Osteoblast (primary cell): ENCODE results near the gene SMAD3. TPM values are rescaled to one million over a fixed set of nuclear protein-coding genes. Genes with fewer than 3 reads are reported as not detected.
A peak's percentile ranks its signal among the peaks of the same experiment; 100 is the strongest.
"Not testable (repeated sequence)": the region's sequence is repeated elsewhere in the genome, so short reads cannot be mapped to it uniquely, and the experiment has no call there.

ENCODE experiments used
- DNase-seq: peaks from one replicate; pipeline ENCODE4 v3.0.0; 2011; ENCODE audit warnings: low spot score, mixed read lengths; ENCODE audit not compliant: insufficient read length; ENCODE audit errors: missing footprints
- H2AFZ ChIP-seq: 2 replicates; pipeline ENCODE4 v1.6.0; 2011; ENCODE audit warnings: mild to moderate bottlenecking, low read length
- H3K27ac ChIP-seq: 2 replicates; pipeline ENCODE4 v1.5.1; 2011; ENCODE audit warnings: mild to moderate bottlenecking, low read depth, low read length, moderate library complexity
- H3K27me3 ChIP-seq: 2 replicates; pipeline ENCODE4 v1.6.0; 2012; ENCODE audit warnings: mild to moderate bottlenecking, control low read depth, inconsistent platforms, low read length, moderate library complexity; ENCODE audit not compliant: insufficient read depth
- H3K36me3 ChIP-seq: 2 replicates; pipeline ENCODE4 v1.5.1; 2011; ENCODE audit warnings: mild to moderate bottlenecking, low read length, control low read depth, moderate library complexity; ENCODE audit not compliant: insufficient read depth
- H3K4me1 ChIP-seq: 2 replicates; pipeline ENCODE4 v1.5.1; 2011; ENCODE audit warnings: mild to moderate bottlenecking, low read length, control low read depth, moderate library complexity; ENCODE audit not compliant: insufficient read depth
- H3K4me2 ChIP-seq: 2 replicates; pipeline ENCODE4 v1.6.0; 2011; ENCODE audit warnings: mild to moderate bottlenecking, low read length; ENCODE audit not compliant: insufficient read depth
- H3K4me3 ChIP-seq: fragments of 200-600 bp; sonication (generic); 3 replicates; pipeline ENCODE4 v1.5.1; 2012; ENCODE audit warnings: mild to moderate bottlenecking, low read length, inconsistent platforms; ENCODE audit not compliant: insufficient read depth
- H3K79me2 ChIP-seq: 2 replicates; pipeline ENCODE4 v1.6.0; 2012; ENCODE audit warnings: mild to moderate bottlenecking, low read length, control low read depth, inconsistent platforms; ENCODE audit not compliant: insufficient read depth
- H3K9me3 ChIP-seq: 2 replicates; pipeline ENCODE4 v1.5.1; 2011; ENCODE audit warnings: low read depth, low read length, control low read depth
- H4K20me1 ChIP-seq: 2 replicates; pipeline ENCODE4 v1.6.0; 2012; ENCODE audit warnings: mild to moderate bottlenecking, low read length, control low read depth; ENCODE audit not compliant: insufficient read depth
- total RNA-seq: library from RNA; depleted of rRNA; stranded (reverse); fragments of >200 nt; gene quantifications from 2 replicates; pipeline ENCODE4 v1.2.3, GENCODE V29; 2012
- TF ChIP-seq, protein P1 (sequence below): IDR thresholded peaks from 2 replicates; pipeline ENCODE4 v1.5.1; 2011; ENCODE audit warnings: mild to moderate bottlenecking, low read depth, low read length, moderate library complexity; ENCODE audit errors: extremely low read depth

SMAD3 gene
- total RNA-seq, 1 donor, result 60.1 TPM

DNA sequence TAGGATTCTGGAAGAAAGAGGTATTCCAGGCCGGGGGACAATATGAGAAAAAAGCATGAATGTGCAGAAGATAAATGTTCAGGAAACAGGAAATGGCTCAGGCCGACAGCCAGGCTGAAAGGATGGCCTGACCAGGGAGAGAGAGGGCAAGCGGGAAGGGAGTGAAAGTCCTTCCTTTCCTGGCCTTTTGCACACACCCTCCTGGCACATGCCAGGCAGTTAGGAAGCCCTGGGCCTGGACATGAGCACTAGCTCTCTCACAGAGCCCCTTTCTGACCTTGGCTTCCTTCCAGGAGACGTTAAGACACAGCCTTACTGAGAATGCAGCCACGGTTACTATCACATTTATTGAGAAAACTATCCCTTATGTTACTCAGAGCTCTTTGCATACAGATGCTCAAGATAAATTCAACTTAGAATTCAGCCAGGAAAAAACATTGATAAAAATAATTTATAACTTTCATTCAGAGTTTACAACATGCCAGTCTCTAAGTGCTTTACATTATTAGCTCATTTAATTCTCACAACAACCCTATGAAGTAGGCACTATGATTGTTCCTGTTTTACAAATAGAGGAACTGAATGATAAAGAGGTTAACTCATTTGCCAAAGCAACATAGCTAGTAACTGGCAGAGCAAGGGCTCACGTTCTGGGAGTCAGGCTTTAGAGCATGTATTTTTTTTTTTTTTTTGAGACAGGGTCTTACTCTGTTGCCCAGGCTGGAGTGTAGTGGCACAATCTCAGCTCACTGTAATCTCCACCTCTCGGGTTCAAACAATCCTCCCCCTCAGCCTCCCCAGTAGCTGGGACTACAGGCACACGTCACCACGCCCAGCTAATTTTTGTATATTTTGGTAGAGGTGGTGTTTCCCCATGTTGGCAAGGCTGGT lies 39.4 kb upstream of the SMAD3 start:
- no peaks in the 10 kb centered on the region for H3K9me3 ChIP-seq
- H3K4me3 ChIP-seq, result no peak overlapping the region
- no peaks in the 10 kb centered on the region for H3K79me2 ChIP-seq
- DNase-seq, result peak; percentile 92
- peak overlapping the region; percentile 9 for H3K4me2 ChIP-seq
- TF ChIP-seq, protein P1, sequence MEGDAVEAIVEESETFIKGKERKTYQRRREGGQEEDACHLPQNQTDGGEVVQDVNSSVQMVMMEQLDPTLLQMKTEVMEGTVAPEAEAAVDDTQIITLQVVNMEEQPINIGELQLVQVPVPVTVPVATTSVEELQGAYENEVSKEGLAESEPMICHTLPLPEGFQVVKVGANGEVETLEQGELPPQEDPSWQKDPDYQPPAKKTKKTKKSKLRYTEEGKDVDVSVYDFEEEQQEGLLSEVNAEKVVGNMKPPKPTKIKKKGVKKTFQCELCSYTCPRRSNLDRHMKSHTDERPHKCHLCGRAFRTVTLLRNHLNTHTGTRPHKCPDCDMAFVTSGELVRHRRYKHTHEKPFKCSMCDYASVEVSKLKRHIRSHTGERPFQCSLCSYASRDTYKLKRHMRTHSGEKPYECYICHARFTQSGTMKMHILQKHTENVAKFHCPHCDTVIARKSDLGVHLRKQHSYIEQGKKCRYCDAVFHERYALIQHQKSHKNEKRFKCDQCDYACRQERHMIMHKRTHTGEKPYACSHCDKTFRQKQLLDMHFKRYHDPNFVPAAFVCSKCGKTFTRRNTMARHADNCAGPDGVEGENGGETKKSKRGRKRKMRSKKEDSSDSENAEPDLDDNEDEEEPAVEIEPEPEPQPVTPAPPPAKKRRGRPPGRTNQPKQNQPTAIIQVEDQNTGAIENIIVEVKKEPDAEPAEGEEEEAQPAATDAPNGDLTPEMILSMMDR, result no peak
- no peaks in the 10 kb centered on the region for H3K27me3 ChIP-seq
- peak overlapping the region; percentile 49 for H2AFZ ChIP-seq
- peaks cover 40% of the 10 kb centered on the region for H3K4me1 ChIP-seq
- peak overlapping the region; percentile 88 for H3K27ac ChIP-seq
- H4K20me1 ChIP-seq, result no peaks in the 10 kb centered on the region
- no peaks in the 10 kb centered on the region for H3K36me3 ChIP-seq

DNA sequence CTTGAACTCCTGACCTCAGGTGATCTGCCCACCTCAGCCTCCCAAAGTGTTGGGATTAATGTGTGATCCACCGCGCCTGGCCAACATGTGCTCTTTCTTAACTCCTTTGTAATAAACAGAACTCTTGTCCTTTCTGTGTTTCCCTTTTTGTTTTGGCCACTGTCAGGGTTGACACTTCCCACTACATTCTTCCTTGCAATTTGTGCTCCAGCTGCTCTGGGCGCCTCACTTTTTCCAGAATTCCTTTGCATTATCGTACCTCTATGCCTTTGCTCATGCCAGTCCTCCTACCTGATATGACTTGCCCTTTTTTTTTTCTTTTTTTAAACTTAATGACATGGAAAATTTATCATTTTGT lies 38.8 kb upstream of the SMAD3 start:
- H3K27ac ChIP-seq, result peak overlapping the region; percentile 88
- TF ChIP-seq, protein P1, result no peak
- H3K36me3 ChIP-seq, result no peaks in the 10 kb centered on the region
- H3K9me3 ChIP-seq, result no peaks in the 10 kb centered on the region
- H4K20me1 ChIP-seq, result no peaks in the 10 kb centered on the region
- H3K4me3 ChIP-seq, result no peak overlapping the region
- no peaks in the 10 kb centered on the region for H3K79me2 ChIP-seq
- peaks cover 40% of the 10 kb centered on the region for H3K4me1 ChIP-seq
- H3K4me2 ChIP-seq, result no peak overlapping the region
- H3K27me3 ChIP-seq, result no peaks in the 10 kb centered on the region
- H2AFZ ChIP-seq, result no peak overlapping the region
- DNase-seq, result no peak

DNA sequence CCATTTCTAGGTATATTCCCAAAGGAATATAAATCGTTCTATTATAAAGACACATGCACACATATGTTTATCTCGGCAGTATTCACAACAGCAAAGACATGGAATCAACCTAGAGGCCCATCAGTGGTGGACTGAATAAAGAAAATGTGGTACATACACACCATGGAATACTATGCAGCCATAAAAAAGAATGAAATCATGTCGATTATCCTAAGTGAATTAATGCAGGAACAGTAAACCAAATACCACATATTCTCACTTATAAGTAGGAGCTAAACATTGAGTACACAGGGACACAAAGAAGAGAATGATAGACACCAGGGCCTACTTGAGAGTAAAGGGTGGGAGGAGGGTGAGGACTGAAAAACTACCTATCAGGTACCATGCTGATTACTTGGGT lies 37.0 kb upstream of the SMAD3 start:
- not testable (repeated sequence) for H3K4me2 ChIP-seq, H2AFZ ChIP-seq, H3K4me3 ChIP-seq, H3K27me3 ChIP-seq, H4K20me1 ChIP-seq, H3K36me3 ChIP-seq, DNase-seq, H3K79me2 ChIP-seq, H3K9me3 ChIP-seq
- peaks cover 44% of the 10 kb centered on the region for H3K4me1 ChIP-seq
- H3K27ac ChIP-seq, result peak overlapping the region; percentile 57

DNA sequence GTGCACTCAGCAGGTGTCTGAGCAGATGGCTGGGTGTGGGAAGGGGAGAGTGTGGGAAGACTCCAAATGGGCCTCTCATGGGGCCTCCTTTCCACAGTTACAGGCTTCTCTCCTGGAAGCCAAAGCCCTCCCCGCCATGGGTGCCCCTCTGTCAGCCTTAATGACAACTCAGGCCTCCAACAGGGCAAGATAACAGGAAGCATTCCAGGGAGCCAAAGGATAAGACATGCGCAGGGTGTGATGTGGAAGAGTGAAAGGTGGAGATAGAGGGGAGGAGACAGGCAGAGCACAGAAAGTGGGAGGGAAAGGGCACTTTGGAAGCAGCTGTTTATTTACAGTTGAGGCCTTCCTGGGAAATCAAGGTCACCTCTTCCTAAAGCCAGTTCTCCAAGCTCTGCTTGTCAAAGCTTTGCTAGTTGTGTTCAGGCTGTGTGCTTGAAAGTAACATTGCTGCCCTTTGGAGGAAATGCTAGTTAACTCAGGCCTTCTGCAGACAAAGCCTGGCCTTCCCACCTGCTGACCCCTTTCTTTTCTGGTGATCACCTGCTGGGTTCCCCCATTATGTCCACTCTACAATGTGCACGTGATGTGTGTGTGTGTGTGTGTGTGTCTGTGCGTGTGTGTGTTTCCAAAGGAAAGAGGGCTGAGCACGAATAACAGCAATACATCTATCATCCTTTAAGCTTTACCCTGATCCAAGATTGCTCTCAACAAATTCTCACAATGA lies 35.2 kb upstream of the SMAD3 start:
- Histone ChIP-seq H3K27me3 (no peaks in the 10 kb centered on the region), H3K4me3 (no peak overlapping the region), H3K36me3 (no peaks in the 10 kb centered on the region), H3K9me3 (no peaks in the 10 kb centered on the region), H3K79me2 (no peaks in the 10 kb centered on the region), H3K4me1 (peaks cover 33% of the 10 kb centered on the region), H2AFZ (no peak overlapping the region), H3K4me2 (no peak overlapping the region), H4K20me1 (no peaks in the 10 kb centered on the region), H3K27ac (no peak overlapping the region)
- TF ChIP-seq, protein P1, result no peak
- DNase-seq, result no peak
